Measurements from ENCODE around the gene HNRNPDL. TPM values are rescaled to one million over a fixed set of nuclear protein-coding genes. Genes with fewer than 3 reads are reported as not detected.
A peak's percentile ranks its signal among the peaks of the same experiment; 100 is the strongest.
"Not testable (repeated sequence)": the region's sequence is repeated elsewhere in the genome, so short reads cannot be mapped to it uniquely, and the experiment has no call there.

The HNRNPDL gene
- total RNA-seq, 1 donor from 2014 or later = 123 TPM

DNA sequence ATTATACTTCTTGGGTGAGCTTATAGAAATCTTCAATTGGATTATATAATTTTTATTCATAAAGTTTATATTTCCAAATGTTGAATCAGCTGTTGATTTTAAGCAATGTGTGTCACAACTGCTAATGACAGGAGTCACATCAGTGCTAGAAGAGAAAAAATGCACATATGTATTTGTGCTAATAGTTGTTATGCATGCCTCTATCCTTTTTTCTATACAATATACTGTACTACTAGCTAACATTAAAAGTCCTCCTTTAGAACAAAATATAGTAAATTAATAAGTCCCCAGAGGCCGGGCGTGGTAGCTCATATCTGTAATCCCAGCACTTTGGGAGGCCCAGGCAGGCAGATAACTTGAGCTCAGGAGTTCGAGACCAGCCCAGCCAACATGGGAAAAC lies 32.7 kb downstream of the HNRNPDL start:
- Histone ChIP-seq H3K27ac (ENCODE audit: low read depth, low read length) (no peak overlapping the region), H3K9ac (ENCODE audit: low read depth in 1 of 3, low read length in 3 of 3) (no peak overlapping the region), H3K27me3 (ENCODE audit: control insufficient read depth in 3 of 3, insufficient read depth in 3 of 3, low read length in 3 of 3) (no peaks in the 10 kb centered on the region), H3K4me1 (ENCODE audit: control insufficient read depth in 3 of 3, insufficient read depth in 3 of 3, low read length in 3 of 3) (no peaks in the 10 kb centered on the region), H3K9me3 (ENCODE audit: control insufficient read depth in 3 of 3, low read length in 3 of 3) (no peaks in the 10 kb centered on the region), H3K36me3 (ENCODE audit: control insufficient read depth in 3 of 3, insufficient read depth in 3 of 3, low read length in 3 of 3) (no peaks in the 10 kb centered on the region), H3K4me3 (ENCODE audit: low read length in 3 of 3) (no peak overlapping the region)

DNA sequence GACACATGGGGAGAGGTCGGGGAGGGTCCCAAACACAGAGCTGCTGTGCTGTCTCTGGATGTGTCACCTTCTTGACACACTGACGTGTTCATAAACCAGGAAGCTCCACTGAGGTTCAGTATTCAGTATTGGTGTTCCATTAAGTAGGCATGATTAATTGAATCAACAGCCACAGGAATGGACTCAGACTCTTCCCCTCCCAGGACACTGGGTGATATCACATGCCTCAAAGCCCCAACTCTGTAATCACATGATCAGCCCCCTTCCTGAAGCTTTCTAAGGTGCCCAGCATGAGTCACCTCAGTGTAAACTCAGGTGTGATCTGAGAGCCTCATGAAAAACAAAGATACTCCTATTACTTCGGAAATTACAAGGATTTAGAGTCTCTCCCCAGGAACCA lies 35.4 kb downstream of the HNRNPDL start:
- Histone ChIP-seq H3K4me1 (ENCODE audit: control insufficient read depth in 3 of 3, insufficient read depth in 3 of 3, low read length in 3 of 3) (no peaks in the 10 kb centered on the region), H3K27me3 (ENCODE audit: control insufficient read depth in 3 of 3, insufficient read depth in 3 of 3, low read length in 3 of 3) (no peaks in the 10 kb centered on the region), H3K9ac (ENCODE audit: low read depth in 1 of 3, low read length in 3 of 3) (no peak overlapping the region), H3K9me3 (ENCODE audit: control insufficient read depth in 3 of 3, low read length in 3 of 3) (no peaks in the 10 kb centered on the region), H3K4me3 (ENCODE audit: low read length in 3 of 3) (no peak overlapping the region), H3K27ac (ENCODE audit: low read depth, low read length) (no peak overlapping the region), H3K36me3 (ENCODE audit: control insufficient read depth in 3 of 3, insufficient read depth in 3 of 3, low read length in 3 of 3) (no peaks in the 10 kb centered on the region)

DNA sequence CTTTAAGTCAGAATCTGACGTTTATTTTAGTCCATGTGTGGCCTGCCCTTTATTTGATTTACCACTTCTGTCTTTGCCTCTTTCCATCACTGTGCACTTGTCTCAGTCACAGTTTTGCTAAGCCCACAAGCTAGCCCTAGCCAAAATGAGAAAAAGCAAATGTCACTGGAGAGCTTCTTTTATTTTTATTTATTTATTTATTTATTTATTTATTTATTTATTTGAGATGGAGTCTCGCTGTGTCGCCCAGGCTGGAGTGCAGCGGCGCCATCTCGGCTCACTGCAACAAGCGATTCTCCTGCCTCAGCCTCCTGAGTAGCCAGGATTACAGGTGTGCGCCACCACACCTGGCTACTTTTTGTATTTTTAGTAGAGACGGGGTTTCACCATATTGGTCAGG lies 40.2 kb downstream of the HNRNPDL start:
- H3K4me3 ChIP-seq (ENCODE audit: low read length in 3 of 3); H3K9ac ChIP-seq (ENCODE audit: low read depth in 1 of 3, low read length in 3 of 3); H3K27ac ChIP-seq (ENCODE audit: low read depth, low read length); H3K36me3 ChIP-seq (ENCODE audit: control insufficient read depth in 3 of 3, insufficient read depth in 3 of 3, low read length in 3 of 3); H3K27me3 ChIP-seq (ENCODE audit: control insufficient read depth in 3 of 3, insufficient read depth in 3 of 3, low read length in 3 of 3); H3K9me3 ChIP-seq (ENCODE audit: control insufficient read depth in 3 of 3, low read length in 3 of 3); H3K4me1 ChIP-seq (ENCODE audit: control insufficient read depth in 3 of 3, insufficient read depth in 3 of 3, low read length in 3 of 3): not testable (repeated sequence)

DNA sequence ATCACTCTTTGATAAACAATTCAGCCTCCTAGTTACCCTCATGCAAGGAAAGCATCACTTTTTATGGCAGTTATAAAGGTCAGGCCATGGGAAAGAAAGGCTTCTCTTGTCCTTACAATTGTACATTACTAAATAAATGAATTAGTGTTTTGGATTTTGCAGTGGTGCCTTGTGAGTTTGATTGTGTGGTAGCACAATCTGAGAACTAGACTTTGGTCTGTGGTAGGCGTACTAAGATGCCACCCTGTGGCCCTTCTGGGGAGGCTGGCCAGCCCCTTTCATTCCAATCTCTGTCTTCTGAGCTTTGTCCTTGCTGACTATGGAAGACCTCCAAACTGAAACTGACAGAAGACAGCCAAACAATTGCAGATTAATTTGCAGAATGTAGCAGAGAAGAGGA lies 41.9 kb downstream of the HNRNPDL start:
- H3K9me3 ChIP-seq (ENCODE audit: control insufficient read depth in 3 of 3, low read length in 3 of 3) = no peaks in the 10 kb centered on the region
- no peaks in the 10 kb centered on the region for H3K27me3 ChIP-seq (ENCODE audit: control insufficient read depth in 3 of 3, insufficient read depth in 3 of 3, low read length in 3 of 3)
- H3K4me3 ChIP-seq (ENCODE audit: low read length in 3 of 3) = no peak overlapping the region
- no peak overlapping the region for H3K27ac ChIP-seq (ENCODE audit: low read depth, low read length)
- no peak overlapping the region for H3K9ac ChIP-seq (ENCODE audit: low read depth in 1 of 3, low read length in 3 of 3)
- no peaks in the 10 kb centered on the region for H3K4me1 ChIP-seq (ENCODE audit: control insufficient read depth in 3 of 3, insufficient read depth in 3 of 3, low read length in 3 of 3)
- H3K36me3 ChIP-seq (ENCODE audit: control insufficient read depth in 3 of 3, insufficient read depth in 3 of 3, low read length in 3 of 3) = no peaks in the 10 kb centered on the region

DNA sequence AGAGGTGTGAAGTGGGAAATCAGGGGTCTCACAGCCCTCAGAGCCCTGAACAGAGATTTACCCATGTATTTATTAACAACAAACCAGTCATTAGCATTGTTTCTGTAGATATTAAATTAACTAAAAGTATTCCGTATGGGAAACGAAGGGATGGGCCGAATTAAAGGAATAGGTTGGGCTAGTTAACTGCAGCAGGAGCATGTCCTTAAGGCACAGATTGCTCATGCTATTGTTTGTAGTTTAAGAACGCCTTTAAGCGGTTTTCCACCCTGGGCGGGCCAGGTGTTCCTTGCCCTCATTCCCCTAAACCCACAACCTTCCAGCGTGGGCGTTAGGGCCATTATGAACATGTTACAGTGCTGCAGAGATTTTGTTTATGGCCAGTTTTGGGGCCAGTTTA lies 44.0 kb downstream of the HNRNPDL start:
- not testable (repeated sequence) for H3K9me3 ChIP-seq (ENCODE audit: control insufficient read depth in 3 of 3, low read length in 3 of 3); H3K4me1 ChIP-seq (ENCODE audit: control insufficient read depth in 3 of 3, insufficient read depth in 3 of 3, low read length in 3 of 3); H3K4me3 ChIP-seq (ENCODE audit: low read length in 3 of 3); H3K9ac ChIP-seq (ENCODE audit: low read depth in 1 of 3, low read length in 3 of 3); H3K27me3 ChIP-seq (ENCODE audit: control insufficient read depth in 3 of 3, insufficient read depth in 3 of 3, low read length in 3 of 3); H3K36me3 ChIP-seq (ENCODE audit: control insufficient read depth in 3 of 3, insufficient read depth in 3 of 3, low read length in 3 of 3); H3K27ac ChIP-seq (ENCODE audit: low read depth, low read length)

DNA sequence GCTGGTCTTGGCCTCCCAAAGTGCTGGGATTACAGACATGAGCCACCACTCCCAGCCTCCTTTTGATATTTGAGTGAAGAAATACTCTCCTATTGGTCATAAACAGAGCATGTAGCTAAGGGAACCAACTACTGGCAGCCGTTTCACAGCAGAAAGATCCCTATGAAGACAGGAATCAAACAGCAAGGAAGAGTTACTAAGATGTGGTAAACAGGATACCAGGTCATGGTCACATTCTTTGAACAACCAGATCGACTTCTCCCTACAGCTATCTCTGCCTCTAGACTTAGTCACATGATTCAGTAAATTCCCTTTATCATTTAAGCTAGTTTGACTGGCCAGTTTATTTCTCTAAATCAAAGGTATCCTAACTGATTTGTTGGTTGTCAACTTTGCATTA lies 47.5 kb downstream of the HNRNPDL start:
- no peak overlapping the region for H3K27ac ChIP-seq (ENCODE audit: low read depth, low read length)
- no peaks in the 10 kb centered on the region for H3K9me3 ChIP-seq (ENCODE audit: control insufficient read depth in 3 of 3, low read length in 3 of 3)
- H3K9ac ChIP-seq (ENCODE audit: low read depth in 1 of 3, low read length in 3 of 3) = no peak overlapping the region
- peaks cover 10 to 16% (median 15%) of the 10 kb centered on the region in 3 donors for H3K4me1 ChIP-seq (ENCODE audit: control insufficient read depth in 3 of 3, insufficient read depth in 3 of 3, low read length in 3 of 3)
- H3K36me3 ChIP-seq (ENCODE audit: control insufficient read depth in 3 of 3, insufficient read depth in 3 of 3, low read length in 3 of 3) = no peaks in the 10 kb centered on the region
- no peak overlapping the region for H3K4me3 ChIP-seq (ENCODE audit: low read length in 3 of 3)
- no peaks in the 10 kb centered on the region for H3K27me3 ChIP-seq (ENCODE audit: control insufficient read depth in 3 of 3, insufficient read depth in 3 of 3, low read length in 3 of 3)

DNA sequence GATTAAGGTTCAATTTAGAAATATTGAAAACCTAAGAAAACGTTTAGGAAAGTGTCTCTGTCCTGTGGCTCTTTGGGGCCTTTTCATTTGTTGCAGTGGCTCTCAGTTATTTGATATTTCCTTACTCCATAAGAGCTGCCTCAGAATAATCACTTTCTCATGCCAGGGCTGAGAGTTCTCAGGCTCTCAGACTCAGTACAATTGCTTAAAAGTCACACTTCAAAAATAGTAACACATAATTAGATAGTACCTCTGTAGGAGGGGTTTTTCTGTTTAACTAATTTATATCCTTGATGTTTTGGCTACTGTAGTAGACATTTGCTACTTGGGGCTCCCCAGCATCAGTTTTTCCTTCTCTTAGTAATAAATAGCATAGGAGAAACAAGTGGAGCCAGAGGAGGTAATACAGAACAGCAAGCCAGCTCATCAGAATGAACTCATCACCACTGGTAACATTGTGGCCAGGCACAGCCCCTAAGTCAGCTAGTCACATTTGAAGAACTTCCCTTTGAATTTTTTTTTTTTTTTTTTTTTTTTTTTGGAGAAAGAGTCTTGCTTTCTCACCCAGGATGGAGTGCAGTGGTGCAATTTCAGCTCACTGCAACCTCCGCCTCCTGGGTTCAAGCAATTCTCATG lies 48.5 kb downstream of the HNRNPDL start:
- Histone ChIP-seq H3K27ac (ENCODE audit: low read depth, low read length) (no peak overlapping the region), H3K4me3 (ENCODE audit: low read length in 3 of 3) (no peak overlapping the region), H3K4me1 (ENCODE audit: control insufficient read depth in 3 of 3, insufficient read depth in 3 of 3, low read length in 3 of 3) (peaks cover 10 to 16% (median 15%) of the 10 kb centered on the region in 3 donors), H3K9me3 (ENCODE audit: control insufficient read depth in 3 of 3, low read length in 3 of 3) (no peaks in the 10 kb centered on the region), H3K36me3 (ENCODE audit: control insufficient read depth in 3 of 3, insufficient read depth in 3 of 3, low read length in 3 of 3) (no peaks in the 10 kb centered on the region), H3K9ac (ENCODE audit: low read depth in 1 of 3, low read length in 3 of 3) (no peak overlapping the region), H3K27me3 (ENCODE audit: control insufficient read depth in 3 of 3, insufficient read depth in 3 of 3, low read length in 3 of 3) (no peaks in the 10 kb centered on the region)

DNA sequence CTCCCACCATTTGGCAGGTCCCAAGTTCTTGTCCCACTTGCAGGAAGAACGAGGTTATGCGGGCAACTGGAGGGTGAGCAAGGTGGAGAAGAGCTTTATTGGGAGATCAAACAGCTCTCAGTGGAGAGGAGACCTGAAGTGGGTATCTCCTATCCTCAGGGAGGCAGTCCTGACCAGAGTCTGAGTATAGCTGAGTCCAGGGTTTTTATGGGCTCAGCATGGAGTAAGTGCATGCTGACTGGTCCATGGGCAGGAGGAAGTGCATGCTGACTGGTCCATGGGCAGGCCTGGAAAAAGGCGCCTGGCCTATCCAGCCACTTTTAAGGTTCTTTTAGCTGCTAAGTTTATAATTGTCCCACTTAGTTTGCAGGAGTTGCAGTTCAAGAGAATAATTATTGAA lies 49.0 kb downstream of the HNRNPDL start:
- H3K4me1 ChIP-seq (ENCODE audit: control insufficient read depth in 3 of 3, insufficient read depth in 3 of 3, low read length in 3 of 3) = peaks cover 13 to 17% (median 16%) of the 10 kb centered on the region in 3 donors
- H3K9me3 ChIP-seq (ENCODE audit: control insufficient read depth in 3 of 3, low read length in 3 of 3) = no peaks in the 10 kb centered on the region
- no peaks in the 10 kb centered on the region for H3K36me3 ChIP-seq (ENCODE audit: control insufficient read depth in 3 of 3, insufficient read depth in 3 of 3, low read length in 3 of 3)
- H3K9ac ChIP-seq (ENCODE audit: low read depth in 1 of 3, low read length in 3 of 3) = peak overlapping the region in 1 of 3 donors; percentile 68
- no peak overlapping the region for H3K27ac ChIP-seq (ENCODE audit: low read depth, low read length)
- peak overlapping the region in 2 of 3 donors; percentile 4 to 8 for H3K4me3 ChIP-seq (ENCODE audit: low read length in 3 of 3)
- H3K27me3 ChIP-seq (ENCODE audit: control insufficient read depth in 3 of 3, insufficient read depth in 3 of 3, low read length in 3 of 3) = no peaks in the 10 kb centered on the region

DNA sequence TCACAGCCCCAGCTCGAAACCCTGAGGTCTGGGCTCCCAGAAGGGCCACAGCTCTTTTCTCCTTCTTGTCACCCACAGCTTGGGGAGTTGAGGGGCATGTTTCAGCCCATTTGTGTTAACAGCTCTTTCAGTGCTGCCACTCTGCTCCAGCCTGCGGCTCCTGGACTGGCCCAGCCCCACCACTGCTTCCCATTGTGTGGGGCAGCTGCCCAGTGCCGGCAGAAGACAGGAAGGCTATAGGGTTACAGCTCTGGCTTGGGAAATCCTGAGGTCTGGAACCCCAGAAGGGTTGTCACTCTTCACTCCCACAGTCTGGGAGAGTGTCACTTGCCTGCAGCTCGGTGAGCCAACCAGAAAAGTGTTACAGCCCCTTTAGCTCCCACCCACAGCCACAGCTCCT lies 49.4 kb downstream of the HNRNPDL start:
- Histone ChIP-seq H3K36me3 (ENCODE audit: control insufficient read depth in 3 of 3, insufficient read depth in 3 of 3, low read length in 3 of 3) (no peaks in the 10 kb centered on the region), H3K27ac (ENCODE audit: low read depth, low read length) (no peak overlapping the region), H3K27me3 (ENCODE audit: control insufficient read depth in 3 of 3, insufficient read depth in 3 of 3, low read length in 3 of 3) (no peaks in the 10 kb centered on the region), H3K9ac (ENCODE audit: low read depth in 1 of 3, low read length in 3 of 3) (peak overlapping the region in 2 of 3 donors; percentile 18 to 68), H3K4me1 (ENCODE audit: control insufficient read depth in 3 of 3, insufficient read depth in 3 of 3, low read length in 3 of 3) (peaks cover 16 to 20% (median 16%) of the 10 kb centered on the region in 3 donors), H3K4me3 (ENCODE audit: low read length in 3 of 3) (peak overlapping the region; percentile 8 to 55 (median 38)), H3K9me3 (ENCODE audit: control insufficient read depth in 3 of 3, low read length in 3 of 3) (no peaks in the 10 kb centered on the region)

DNA sequence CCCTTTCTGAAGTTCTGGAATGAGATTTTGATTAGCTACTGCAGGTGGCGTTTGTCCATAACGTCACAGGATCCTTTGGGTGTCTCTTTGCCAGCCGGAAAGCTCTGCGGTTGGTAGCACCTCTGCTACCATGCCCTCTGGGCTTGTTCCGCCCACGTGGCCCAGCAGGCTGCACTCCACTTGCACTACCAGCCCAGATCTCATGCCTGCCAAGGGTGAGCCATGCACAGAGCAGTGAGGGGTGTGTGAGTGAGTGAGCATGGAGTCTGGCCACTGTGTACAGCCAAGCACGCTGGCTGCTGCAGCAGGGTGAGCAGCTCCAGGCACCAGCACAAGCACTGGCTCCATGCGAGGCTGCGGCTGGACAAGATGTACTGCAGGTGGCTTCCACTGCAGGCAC lies 49.9 kb downstream of the HNRNPDL start:
- Histone ChIP-seq H3K27ac (ENCODE audit: low read depth, low read length) (no peak overlapping the region), H3K36me3 (ENCODE audit: control insufficient read depth in 3 of 3, insufficient read depth in 3 of 3, low read length in 3 of 3) (no peaks in the 10 kb centered on the region), H3K27me3 (ENCODE audit: control insufficient read depth in 3 of 3, insufficient read depth in 3 of 3, low read length in 3 of 3) (no peaks in the 10 kb centered on the region), H3K4me1 (ENCODE audit: control insufficient read depth in 3 of 3, insufficient read depth in 3 of 3, low read length in 3 of 3) (peaks cover 16 to 20% (median 18%) of the 10 kb centered on the region in 3 donors), H3K9ac (ENCODE audit: low read depth in 1 of 3, low read length in 3 of 3) (peak overlapping the region in 2 of 3 donors; percentile 18 to 68), H3K4me3 (ENCODE audit: low read length in 3 of 3) (peak overlapping the region; percentile 8 to 55 (median 39)), H3K9me3 (ENCODE audit: control insufficient read depth in 3 of 3, low read length in 3 of 3) (no peaks in the 10 kb centered on the region)
